ENCODE results near the gene PKHD1. TPM values are rescaled to one million over a fixed set of nuclear protein-coding genes. Genes with fewer than 3 reads are reported as not detected.

PKHD1 gene
- total RNA-seq, 1 donor from 2014 or later: 17.3 TPM

- DNase-seq (ENCODE audit: low spot score): no peak
Measured at GRCh38 chr6:52103623-52104022, 16.2 kb upstream of the PKHD1 start.

GRCh38 chr6:52102405-52102804 is 15.0 kb upstream of the PKHD1 start:
- no peak for DNase-seq (ENCODE audit: low spot score)

- no peak for DNase-seq (ENCODE audit: low spot score)
Measured at GRCh38 chr6:52098721-52099120, 11.3 kb upstream of the PKHD1 start.

- no peak for DNase-seq (ENCODE audit: low spot score)
Measured at GRCh38 chr6:52089758-52090348, 2.4 kb upstream of the PKHD1 start.

GRCh38 chr6:52086741-52087140 is 672 bp downstream of the PKHD1 start:
- DNase-seq (ENCODE audit: low spot score): no peak

- DNase-seq (ENCODE audit: low spot score): no peak
Measured at GRCh38 chr6:52081237-52081636, 6.2 kb downstream of the PKHD1 start.

- no peak for DNase-seq (ENCODE audit: low spot score)
Measured at GRCh38 chr6:52077961-52078625, 9.3 kb downstream of the PKHD1 start.

GRCh38 chr6:52077180-52077884 is 10.1 kb downstream of the PKHD1 start:
- DNase-seq (ENCODE audit: low spot score): peak; percentile 86

GRCh38 chr6:52076791-52077179 is 10.6 kb downstream of the PKHD1 start:
- DNase-seq (ENCODE audit: low spot score): no peak

GRCh38 chr6:52074716-52075115 is 12.7 kb downstream of the PKHD1 start:
- DNase-seq (ENCODE audit: low spot score): no peak

GRCh38 chr6:52074155-52074554 is 13.3 kb downstream of the PKHD1 start:
- no peak for DNase-seq (ENCODE audit: low spot score)

GRCh38 chr6:52065621-52066020 is 21.8 kb downstream of the PKHD1 start:
- no peak for DNase-seq (ENCODE audit: low spot score)

GRCh38 chr6:52063584-52064344 is 23.6 kb downstream of the PKHD1 start:
- peak; percentile 47 for DNase-seq (ENCODE audit: low spot score)

GRCh38 chr6:52061481-52061880 is 25.9 kb downstream of the PKHD1 start:
- no peak for DNase-seq (ENCODE audit: low spot score)

GRCh38 chr6:52059821-52060220 is 27.6 kb downstream of the PKHD1 start:
- DNase-seq (ENCODE audit: low spot score): no peak

GRCh38 chr6:52055451-52055850 is 32.0 kb downstream of the PKHD1 start:
- DNase-seq (ENCODE audit: low spot score): no peak

- DNase-seq (ENCODE audit: low spot score): no peak
Measured at GRCh38 chr6:52053038-52053695, 34.2 kb downstream of the PKHD1 start.

- no peak for DNase-seq (ENCODE audit: low spot score)
Measured at GRCh38 chr6:52050051-52050405, 37.4 kb downstream of the PKHD1 start.

GRCh38 chr6:52049252-52050050 is 38.0 kb downstream of the PKHD1 start:
- no peak for DNase-seq (ENCODE audit: low spot score)

GRCh38 chr6:52046456-52046855 is 41.0 kb downstream of the PKHD1 start:
- no peak for DNase-seq (ENCODE audit: low spot score)

GRCh38 chr6:52045481-52045880 is 41.9 kb downstream of the PKHD1 start:
- DNase-seq (ENCODE audit: low spot score): no peak

Measured in mucosa of gallbladder (tissue), 1 donor.